Ovary (tissue), 3 donors: Measurements from ENCODE around the gene ZCCHC17.

Source experiments
- EP300 ChIP-seq: sonication (generic); formaldehyde crosslinking; IDR thresholded peaks from one replicate; pipeline ENCODE4 v1.6.1; 2017; ENCODE audit warnings: antibody characterized with exemption
- POLR2A ChIP-seq: fragments of 450-650 bp; IDR thresholded peaks from one replicate; pipeline ENCODE4 v1.6.1; 2017; ENCODE audit warnings: antibody characterized with exemption, mild to moderate bottlenecking, moderate library complexity
- TF ChIP-seq, protein P1 (sequence below), 3 donors: fragments of 450-650 bp in 2 of 3; fragments of 200-600 bp in 1 of 3; IDR thresholded peaks; one replicate each; pipeline versions ENCODE4 v1.5.1 to v1.8.0; 2016 to 2022; ENCODE audit warnings: antibody characterized with exemption in 3 of 3, mild to moderate bottlenecking in 1 of 3
- donor health status: DM: no; HTN: no; CAD: no.

DNA sequence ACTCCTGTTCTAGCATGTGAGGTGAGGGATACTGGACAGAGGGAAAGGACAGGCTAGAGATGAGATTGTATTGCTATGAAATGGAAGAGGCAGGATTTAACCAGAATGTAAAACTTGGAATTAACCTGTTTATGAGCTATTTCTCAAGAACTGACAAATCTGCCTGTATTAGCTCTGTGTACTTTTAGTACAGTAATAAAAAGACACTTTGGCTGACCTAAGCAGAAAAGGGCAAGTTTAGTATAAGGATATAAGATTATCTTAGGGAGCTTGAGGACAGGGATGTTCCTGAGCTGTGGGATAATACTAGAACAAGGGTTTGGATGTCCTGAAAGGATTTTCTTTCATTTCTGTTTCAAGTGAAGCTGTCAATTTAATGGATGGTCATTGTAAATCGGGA lies 11.2 kb downstream of the ZCCHC17 start:
- TF ChIP-seq POLR2A (no peak), EP300 (no peak)
- TF ChIP-seq, protein P1, sequence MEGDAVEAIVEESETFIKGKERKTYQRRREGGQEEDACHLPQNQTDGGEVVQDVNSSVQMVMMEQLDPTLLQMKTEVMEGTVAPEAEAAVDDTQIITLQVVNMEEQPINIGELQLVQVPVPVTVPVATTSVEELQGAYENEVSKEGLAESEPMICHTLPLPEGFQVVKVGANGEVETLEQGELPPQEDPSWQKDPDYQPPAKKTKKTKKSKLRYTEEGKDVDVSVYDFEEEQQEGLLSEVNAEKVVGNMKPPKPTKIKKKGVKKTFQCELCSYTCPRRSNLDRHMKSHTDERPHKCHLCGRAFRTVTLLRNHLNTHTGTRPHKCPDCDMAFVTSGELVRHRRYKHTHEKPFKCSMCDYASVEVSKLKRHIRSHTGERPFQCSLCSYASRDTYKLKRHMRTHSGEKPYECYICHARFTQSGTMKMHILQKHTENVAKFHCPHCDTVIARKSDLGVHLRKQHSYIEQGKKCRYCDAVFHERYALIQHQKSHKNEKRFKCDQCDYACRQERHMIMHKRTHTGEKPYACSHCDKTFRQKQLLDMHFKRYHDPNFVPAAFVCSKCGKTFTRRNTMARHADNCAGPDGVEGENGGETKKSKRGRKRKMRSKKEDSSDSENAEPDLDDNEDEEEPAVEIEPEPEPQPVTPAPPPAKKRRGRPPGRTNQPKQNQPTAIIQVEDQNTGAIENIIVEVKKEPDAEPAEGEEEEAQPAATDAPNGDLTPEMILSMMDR (IDR thresholded peaks at IDR 0.05): no peak
